HepG2 (cell line): Measurements from ENCODE around the gene DOLK. TPM values are rescaled to one million over a fixed set of nuclear protein-coding genes. Genes with fewer than 3 reads are reported as not detected.

Experiments
- ASH2L ChIP-seq: fragments of 300-600, 200-600 bp; sonication (generic); IDR thresholded peaks from 2 replicates; pipeline ENCODE4 v1.7.0; 2017; ENCODE audit warnings: low read depth, mild to moderate bottlenecking, moderate library complexity, mixed read lengths, low read length; ENCODE audit not compliant: insufficient read length
- ATAD3A ChIP-seq: sonication (generic); formaldehyde crosslinking; IDR thresholded peaks from 2 replicates; pipeline ENCODE4 v1.4.0; 2020; ENCODE audit warnings: missing genetic modification reagents
- ATF7-NPFF ChIP-seq: sonication (generic); formaldehyde crosslinking; IDR thresholded peaks from 2 replicates; pipeline ENCODE4 v1.8.1; 2023; ENCODE audit warnings: mild to moderate bottlenecking, low read depth, missing genetic modification reagents, moderate library complexity
- EED ChIP-seq: sonication (generic); formaldehyde crosslinking; IDR thresholded peaks from 2 replicates; pipeline ENCODE4 v1.5.0; 2020; ENCODE audit warnings: mild to moderate bottlenecking, missing genetic modification reagents
- EP300 ChIP-seq, 3 experiments: sonication (generic) in 1 of 3; formaldehyde crosslinking in 1 of 3; IDR thresholded peaks; 2 replicates each; pipeline versions ENCODE4 v1.5.1 to v1.6.1; 2011 to 2020; ENCODE audit warnings: low read depth in 2 of 3, low read length in 2 of 3, borderline replicate concordance in 1 of 3, improper control_type of control experiment in 1 of 3, mild to moderate bottlenecking in 1 of 3, missing genetic modification reagents in 1 of 3, moderate library complexity in 1 of 3
- GATAD2A ChIP-seq: IDR thresholded peaks from 2 replicates; pipeline ENCODE4 v1.6.1; 2016
- HOXA7 ChIP-seq: sonication (generic); formaldehyde crosslinking; IDR thresholded peaks from 2 replicates; pipeline ENCODE4 v1.8.1; 2022; ENCODE audit warnings: mild to moderate bottlenecking, missing genetic modification reagents, moderate library complexity
- IRF1 ChIP-seq: sonication (generic); formaldehyde crosslinking; IDR thresholded peaks from 2 replicates; pipeline ENCODE4 v1.4.0; 2020; ENCODE audit warnings: low read depth, mild to moderate bottlenecking, missing genetic modification reagents
- KLF6 ChIP-seq: IDR thresholded peaks from 2 replicates; pipeline ENCODE4 v1.8.0; 2016; ENCODE audit warnings: missing biosample characterization, missing genetic modification reagents
- MAFG ChIP-seq: sonication (generic); formaldehyde crosslinking; IDR thresholded peaks from 2 replicates; pipeline ENCODE4 v1.5.1; 2020; ENCODE audit warnings: mild to moderate bottlenecking, missing genetic modification reagents
- MYPOP ChIP-seq: sonication (generic); formaldehyde crosslinking; IDR thresholded peaks from 2 replicates; pipeline ENCODE4 v1.8.1; 2023; ENCODE audit warnings: mild to moderate bottlenecking, moderate library complexity, missing genetic modification reagents
- POLR2G ChIP-seq: fragments of 200-400 bp; formaldehyde crosslinking; IDR thresholded peaks from 2 replicates; pipeline ENCODE4 v1.6.1; 2018; ENCODE audit warnings: mild to moderate bottlenecking, low read depth, low read length, moderate library complexity
- PRDM15 ChIP-seq: sonication (generic); formaldehyde crosslinking; IDR thresholded peaks from 2 replicates; pipeline ENCODE4 v1.4.0; 2020; ENCODE audit warnings: missing genetic modification reagents
- REL ChIP-seq: sonication (generic); formaldehyde crosslinking; conservative IDR thresholded peaks from 2 replicates; pipeline ENCODE4 v1.8.0; 2022; ENCODE audit warnings: mild to moderate bottlenecking, missing genetic modification reagents, moderate library complexity
- RXRA ChIP-seq: sonication (generic); formaldehyde crosslinking; IDR thresholded peaks from 2 replicates; pipeline ENCODE4 v1.5.1; 2020; ENCODE audit warnings: missing genetic modification reagents
- YEATS4 ChIP-seq: sonication (generic); formaldehyde crosslinking; IDR thresholded peaks from 2 replicates; pipeline ENCODE4 v1.4.0; 2020; ENCODE audit warnings: missing genetic modification reagents, borderline replicate concordance
- ZBTB2 ChIP-seq: sonication (generic); formaldehyde crosslinking; IDR thresholded peaks from 2 replicates; pipeline ENCODE4 v1.8.0; 2022; ENCODE audit warnings: low read depth, missing genetic modification reagents
- ZNF3 ChIP-seq: IDR thresholded peaks from 2 replicates; pipeline ENCODE4 v1.7.0; 2017; ENCODE audit warnings: inconsistent platforms
- ZNF558 ChIP-seq: sonication (generic); formaldehyde crosslinking; IDR thresholded peaks from 2 replicates; pipeline ENCODE4 v1.9.0; 2022; ENCODE audit warnings: mild to moderate bottlenecking, missing genetic modification reagents, borderline replicate concordance
- ZNF569 ChIP-seq: sonication (generic); formaldehyde crosslinking; IDR thresholded peaks from 2 replicates; pipeline ENCODE4 v1.5.0; 2020; ENCODE audit warnings: mild to moderate bottlenecking, missing genetic modification reagents, moderate library complexity, borderline replicate concordance
- ZNF572 ChIP-seq: sonication (generic); formaldehyde crosslinking; IDR thresholded peaks from 2 replicates; pipeline ENCODE4 v1.5.1; 2020; ENCODE audit warnings: mild to moderate bottlenecking, missing genetic modification reagents
- ZNF7 ChIP-seq: IDR thresholded peaks from 2 replicates; pipeline ENCODE4 v1.6.1; 2016; ENCODE audit warnings: missing biosample characterization, missing genetic modification reagents
- ZSCAN30 ChIP-seq: sonication (generic); formaldehyde crosslinking; IDR thresholded peaks from 2 replicates; pipeline ENCODE4 v1.5.0; 2020; ENCODE audit warnings: mild to moderate bottlenecking, missing genetic modification reagents
- polyA plus RNA-seq, 8 experiments: library from polyadenylated mRNA; depleted of rRNA in 3 of 8; stranded (reverse) in 7 of 8; unstranded in 1 of 8; fragments of >200 nt; fragmentation: Illumina TruSeq in 4 of 8; extraction: Trizol in 4 of 8; gene quantifications; 2 replicates each; pipeline versions ENCODE4 v1.2.1 to v1.2.3, GENCODE V29; 2011 to 2016; ENCODE audit warnings: low read depth in 4 of 8, missing spikeins in 1 of 8, mixed read lengths in 1 of 8; ENCODE audit not compliant: insufficient read depth in 1 of 8
- total RNA-seq, 5 experiments: library from RNA; depleted of rRNA; stranded (reverse); fragments of >200 nt; fragmentation: Illumina TruSeq; extraction: Trizol; gene quantifications; 2 replicates each; pipeline ENCODE4 v1.2.3, GENCODE V29; 2016; ENCODE audit warnings: low read depth in 1 of 5

DOLK gene
- total and polyA plus RNA-seq, 2 of the 13 experiments (the other 11 are each of a cell fraction or from before 2014, with no cell fraction given): 15.4 to 18.7 TPM

- peak; percentile 78; the same call in 1 of the 2 replicates for TF ChIP-seq ATF7-NPFF (CRISPR knock-in tag)
- TF ChIP-seq RXRA (CRISPR knock-in tag): no peak
- no peak for TF ChIP-seq ZSCAN30 (CRISPR knock-in tag)
- no peak for TF ChIP-seq KLF6 (CRISPR knock-in tag)
- TF ChIP-seq ZBTB2 (CRISPR knock-in tag): 0 out of 2 replicates have a peak, but pooled peaks have one; percentile 35
- peak; percentile 82; the same call in 1 of the 2 replicates for TF ChIP-seq ZNF558 (CRISPR knock-in tag)
- TF ChIP-seq PRDM15: no peak
- TF ChIP-seq ZNF569 (CRISPR knock-in tag): no peak
- TF ChIP-seq POLR2G: no peak
- TF ChIP-seq ASH2L: no peak
- peak in 1 of 2 experiments; percentile 77; a peak in 2 of 4 replicates for TF ChIP-seq EP300 (IDR thresholded peaks at IDR 0.05; ENCODE audit: low read depth in 2 of 2, low read length in 2 of 2)
- peak; percentile 53; the same call in 1 of the 2 replicates for TF ChIP-seq EP300 (CRISPR knock-in tag; IDR thresholded peaks at IDR 0.05; ENCODE audit: borderline replicate concordance)
- no peak for TF ChIP-seq ATAD3A
- no peak for TF ChIP-seq ZNF572 (CRISPR knock-in tag)
- TF ChIP-seq REL: peak; percentile 77; the same call in 1 of the 2 replicates
- TF ChIP-seq ZNF7 (CRISPR knock-in tag): no peak
- 0 out of 2 replicates have a peak, but pooled peaks have one; percentile 43 for TF ChIP-seq HOXA7 (CRISPR knock-in tag)
- peak; percentile 46; the same call in 1 of the 2 replicates for TF ChIP-seq YEATS4 (CRISPR knock-in tag)
- TF ChIP-seq IRF1: no peak
- TF ChIP-seq ZNF3: no peak
- no peak; the same call in 1 of the 2 replicates for TF ChIP-seq MYPOP
- peak; percentile 87; the same call in 1 of the 2 replicates for TF ChIP-seq GATAD2A (CRISPR knock-in tag)
- no peak for TF ChIP-seq MAFG (CRISPR knock-in tag)
- no peak for TF ChIP-seq EED (CRISPR knock-in tag)
These were observed 30.1 kb downstream of the DOLK start (continued) for GRCh38 chr9:128917151-128917849.
